GM12892 (cell line): ENCODE results near the gene ZAP70.

Source experiments
- POLR2A ChIP-seq: IDR thresholded peaks from 2 replicates; pipeline ENCODE4 v1.6.1; 2011; ENCODE audit warnings: low read depth, low read length, control low read depth
- POLR2AphosphoS5 ChIP-seq: IDR thresholded peaks from 2 replicates; pipeline ENCODE4 v1.6.1; 2011; ENCODE audit warnings: low read depth, low read length, control low read depth

- no peak for TF ChIP-seq POLR2A
- TF ChIP-seq POLR2AphosphoS5, result no peak
These were observed 30.5 kb downstream of the ZAP70 start for GRCh38 chr2:97743913-97744312.
